ENCODE data around the gene PRKACB.
"Not testable (repeated sequence)": the region's sequence is repeated elsewhere in the genome, so short reads cannot be mapped to it uniquely, and the experiment has no call there.

The PRKACB gene

DNA sequence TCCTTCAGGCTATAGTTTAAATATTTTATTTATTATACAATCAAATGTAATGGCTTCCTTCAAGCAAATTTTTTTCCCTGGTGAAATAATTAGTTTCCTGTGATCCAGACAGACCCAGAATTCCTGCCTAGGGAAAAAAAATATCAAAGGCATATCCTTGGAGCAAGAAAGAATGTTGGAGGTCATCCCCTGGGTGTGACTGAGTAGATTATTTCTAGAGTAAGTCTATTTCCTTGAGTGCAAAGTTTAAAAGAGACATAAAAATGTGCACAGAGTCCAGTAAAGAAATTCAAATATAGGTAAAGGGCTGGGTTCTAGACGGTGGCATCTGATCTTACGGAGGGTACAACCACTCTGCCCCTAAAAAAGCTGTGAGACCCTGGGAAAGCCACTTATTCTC is 125.2 kb downstream of the PRKACB start:
- no peak for DNase-seq (ENCODE audit: low spot score)

DNA sequence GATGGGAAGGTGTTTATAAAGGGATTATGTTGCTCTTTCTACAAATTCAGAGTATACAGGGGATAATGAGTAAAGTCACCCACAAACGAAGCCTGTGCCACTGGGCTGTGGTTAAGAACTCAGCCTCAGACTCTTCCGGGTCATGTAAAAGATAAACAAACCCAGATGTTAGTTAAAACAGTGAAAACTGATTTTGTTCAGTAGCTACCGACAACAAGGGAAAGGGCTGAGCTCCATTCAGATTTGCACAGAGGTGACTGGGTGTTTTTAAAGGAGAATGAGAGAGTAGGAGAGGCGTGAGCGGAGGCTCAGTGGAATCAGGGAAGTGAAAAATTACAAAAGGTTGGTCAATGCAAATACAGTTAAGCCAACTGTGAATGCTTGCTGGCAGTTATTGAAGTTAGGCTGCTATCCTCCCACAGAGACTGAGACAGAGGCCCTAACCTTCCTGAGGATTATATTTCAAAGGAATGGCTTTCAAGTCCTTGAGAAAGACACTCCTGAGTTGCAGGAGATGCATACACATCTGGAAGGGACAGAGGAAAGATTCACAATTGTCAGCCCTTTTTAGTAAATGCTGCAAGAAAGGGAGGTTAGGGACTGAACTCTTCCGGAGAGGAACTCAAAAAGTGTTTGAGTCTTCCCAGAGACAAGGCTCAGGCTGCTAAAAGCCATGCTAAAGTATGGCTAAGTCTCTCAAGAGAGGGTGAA is 127.5 kb downstream of the PRKACB start:
- no peak for DNase-seq (ENCODE audit: low spot score)

DNA sequence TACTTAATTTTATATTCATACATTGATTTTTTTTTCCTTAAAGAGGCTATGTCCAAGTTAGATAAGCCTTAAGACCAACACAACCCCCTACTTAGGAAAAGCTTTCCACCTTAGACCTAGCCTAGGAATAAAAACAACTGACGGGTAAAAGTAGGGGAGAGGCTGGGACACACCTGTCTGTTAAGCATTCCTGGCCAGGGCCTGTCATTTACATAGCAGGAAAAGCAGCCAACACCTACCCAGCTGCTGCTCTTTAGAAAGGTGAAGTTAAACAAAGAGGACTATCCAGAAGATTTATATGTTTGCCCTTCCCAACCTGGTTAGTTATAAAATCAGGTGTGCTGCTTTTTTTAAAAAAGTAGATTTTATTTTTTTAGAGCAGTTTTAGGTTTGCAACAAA is 128.3 kb downstream of the PRKACB start:
- DNase-seq (ENCODE audit: low spot score), result no peak

DNA sequence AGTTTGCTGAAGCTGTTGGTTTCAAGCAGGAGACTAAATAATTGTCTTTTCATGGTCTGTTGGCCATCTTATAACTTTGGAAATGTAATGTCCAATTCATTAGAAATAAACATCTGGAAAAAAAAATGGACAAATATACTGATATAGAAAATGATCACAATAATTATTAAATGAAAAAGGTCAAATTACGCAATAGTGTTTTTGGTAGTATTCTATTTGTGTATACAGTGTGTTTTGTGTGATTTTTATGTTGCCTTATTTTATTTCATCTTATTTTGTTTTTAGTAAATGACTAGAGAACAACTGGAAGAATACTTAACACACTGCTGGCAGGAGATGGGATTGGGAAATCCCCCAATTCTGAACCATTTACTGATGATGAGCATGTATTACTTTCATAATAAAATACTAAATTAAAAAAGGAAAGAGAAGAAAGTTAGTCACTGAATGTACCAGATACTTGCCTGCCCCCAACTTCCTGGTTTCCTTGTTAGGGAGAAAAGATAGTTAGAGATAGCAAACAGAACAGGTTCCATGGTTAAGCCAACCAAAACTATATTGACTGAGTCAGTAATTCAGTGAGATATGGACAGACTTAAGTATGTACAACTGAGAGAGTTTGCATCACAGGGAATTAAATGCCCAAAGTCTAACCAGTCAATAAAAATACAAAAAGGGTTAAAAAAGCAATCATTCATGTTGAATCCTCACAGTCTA is 133.4 kb downstream of the PRKACB start:
- DNase-seq (ENCODE audit: low spot score), result no peak

DNA sequence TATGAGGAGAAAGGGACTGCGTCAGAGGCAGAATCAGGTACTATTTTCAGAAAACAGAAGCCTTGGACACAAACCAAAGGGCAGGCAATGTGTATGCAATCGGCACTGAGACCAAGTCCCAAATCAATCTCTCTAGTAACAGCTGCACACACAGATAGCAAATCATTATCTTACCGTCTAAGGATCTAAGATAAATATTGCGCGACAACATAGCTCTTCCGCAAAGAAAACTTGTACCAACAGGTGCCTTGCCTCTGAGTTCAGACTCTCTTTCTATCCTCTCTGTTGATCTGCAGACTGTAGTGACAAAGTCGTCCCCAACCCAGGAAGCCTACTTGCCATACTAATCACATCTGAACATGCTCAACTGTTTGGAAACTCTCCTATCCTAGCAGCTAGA is 134.8 kb downstream of the PRKACB start:
- no peak for DNase-seq (ENCODE audit: low spot score)

DNA sequence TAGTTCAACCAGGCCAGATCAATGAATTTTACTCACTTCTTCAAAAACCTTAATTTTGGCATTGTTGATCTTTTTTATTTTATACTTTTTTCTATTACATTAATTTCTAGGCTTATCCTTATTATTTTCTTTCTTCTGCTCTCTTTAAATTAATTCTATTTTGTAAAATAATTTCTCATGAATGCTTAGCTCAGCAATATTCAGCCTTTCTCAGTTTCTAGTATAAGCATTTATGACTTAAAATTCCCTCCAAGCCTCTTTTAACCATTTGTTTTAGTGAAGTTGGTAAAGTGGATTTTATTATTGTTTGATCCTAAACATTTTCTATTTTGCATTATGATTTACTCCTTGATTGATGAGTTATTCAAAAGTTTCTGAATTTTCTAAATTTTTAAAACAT is 136.8 kb downstream of the PRKACB start:
- DNase-seq (ENCODE audit: low spot score), result no peak

DNA sequence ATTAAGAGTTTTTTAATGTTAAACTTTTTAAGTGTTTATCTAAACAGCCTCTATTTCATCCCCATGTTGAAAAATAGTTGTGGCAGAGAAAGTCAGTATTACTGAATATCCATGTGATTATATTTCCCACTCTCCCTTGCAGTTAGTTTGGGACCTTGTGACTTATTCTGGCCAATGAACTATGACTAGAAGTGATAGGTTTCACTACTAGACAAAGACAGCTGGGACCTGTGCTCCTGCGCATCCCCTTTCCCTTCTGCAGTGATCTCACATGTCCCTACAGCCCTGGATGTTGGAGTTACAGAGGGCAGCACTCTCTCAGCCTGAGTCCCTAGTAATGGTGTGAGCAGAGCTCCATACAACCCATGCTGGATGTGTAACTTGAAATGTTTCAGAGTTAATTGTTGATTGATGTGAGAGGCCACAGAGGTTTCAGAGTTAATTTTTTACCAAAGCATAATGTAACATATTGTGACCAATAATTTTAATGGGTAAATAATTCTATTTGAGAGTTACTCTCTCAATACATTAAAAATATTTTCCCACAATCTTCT is 138.8 kb downstream of the PRKACB start:
- no peak for DNase-seq (ENCODE audit: low spot score)

DNA sequence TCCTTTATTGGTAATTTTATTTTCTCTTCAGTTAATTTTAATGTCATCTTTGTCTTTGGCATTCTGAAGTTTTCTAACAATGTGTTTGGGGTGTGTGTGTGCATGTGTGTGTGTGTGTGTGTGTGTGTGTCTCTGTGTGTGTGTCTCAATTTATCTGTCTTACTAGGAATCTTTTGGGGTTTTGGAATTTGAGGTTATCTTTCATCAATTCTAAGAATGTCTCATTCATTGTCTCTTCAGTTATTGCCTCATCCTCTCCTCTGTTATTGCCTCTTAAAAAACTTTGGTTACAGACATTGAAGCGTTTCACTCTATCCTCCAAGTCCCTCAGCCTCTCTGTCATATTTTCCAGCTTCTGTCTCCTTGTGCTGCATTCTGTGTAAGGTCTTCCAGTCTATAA is 139.3 kb downstream of the PRKACB start:
- DNase-seq (ENCODE audit: low spot score), result no peak

DNA sequence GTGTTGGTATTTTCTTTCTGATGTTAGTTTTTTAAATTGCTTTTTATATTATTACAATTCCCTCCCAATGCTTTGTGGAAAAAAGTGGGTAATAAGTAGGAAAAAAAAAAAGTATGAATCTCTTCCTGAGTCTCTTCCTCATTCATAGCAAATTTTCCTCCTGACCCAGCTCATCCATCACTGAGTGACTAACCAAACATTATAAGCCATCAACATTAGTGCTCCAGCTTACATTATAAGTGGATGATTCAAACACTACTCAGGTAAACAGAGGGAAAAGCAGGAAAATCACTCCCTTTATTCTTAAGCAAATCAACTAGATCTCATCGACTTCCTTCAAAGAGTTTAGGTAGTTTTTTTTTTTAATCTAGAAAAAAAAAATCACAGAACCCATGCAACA is 142.0 kb downstream of the PRKACB start:
- no peak for DNase-seq (ENCODE audit: low spot score)

DNA sequence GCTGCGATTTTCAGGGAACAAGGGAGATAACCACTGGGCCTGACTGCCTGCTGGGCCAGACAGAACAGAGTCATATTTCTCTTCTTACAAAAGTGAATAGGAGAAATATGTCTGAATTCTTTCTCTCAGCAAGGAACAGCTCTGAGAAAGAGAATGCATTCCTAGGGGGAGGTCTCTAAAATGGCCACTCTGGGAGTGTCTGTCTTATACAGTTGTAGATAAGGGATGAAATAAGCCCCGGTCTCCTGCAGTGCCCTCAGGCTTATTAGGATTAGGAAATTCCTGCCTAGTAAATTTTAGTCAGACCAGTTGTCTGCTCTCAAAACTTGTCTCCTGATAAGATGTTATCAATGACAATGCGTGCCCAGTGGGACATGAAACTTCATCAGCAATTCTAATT is 143.3 kb downstream of the PRKACB start:
- not testable (repeated sequence) for DNase-seq (ENCODE audit: low spot score)

Data from HuH-7 (cell line).